ENCODE measurements around the gene FAM171A2. TPM values are rescaled to one million over a fixed set of nuclear protein-coding genes. Genes with fewer than 3 reads are reported as not detected.
A peak's percentile ranks its signal among the peaks of the same experiment; 100 is the strongest.

FAM171A2 gene
- total RNA-seq, 1 donor from 2014 or later = 0.21 TPM

DNA sequence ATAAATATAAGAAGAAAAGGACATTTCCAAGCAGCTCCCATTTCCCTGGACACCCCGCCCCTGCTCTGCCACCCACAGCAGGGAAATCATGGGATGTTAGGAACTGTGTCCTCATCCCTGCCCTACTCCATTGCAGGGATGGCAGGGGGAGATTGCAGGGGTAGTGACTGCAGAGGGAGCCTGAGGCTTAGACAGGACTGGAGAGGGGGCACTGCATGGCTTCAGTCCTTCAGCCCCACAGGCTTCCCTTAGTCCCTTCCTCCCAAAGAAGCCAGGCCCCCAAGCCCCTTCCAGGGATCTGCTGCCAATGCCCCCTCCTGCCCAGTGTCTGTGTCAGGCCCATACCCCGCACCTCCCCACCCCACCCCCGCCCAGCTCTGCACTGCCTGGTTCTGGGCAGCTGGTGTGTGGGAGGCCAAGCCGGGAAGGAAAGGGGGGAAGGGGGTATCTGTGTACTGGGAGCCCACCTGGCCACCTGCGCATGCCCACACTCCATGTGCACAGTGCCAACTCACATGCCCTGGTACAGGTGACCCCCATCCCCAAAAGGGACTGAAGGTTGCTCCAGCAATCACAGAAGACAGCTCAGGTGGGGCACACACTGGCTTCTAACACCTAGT, 52.0 kb downstream of the FAM171A2 start:
- DNase-seq = no peak
- Mint-ChIP-seq H3K36me3 (ENCODE audit: low read depth) (no peaks in the 10 kb centered on the region), H3K4me1 (peaks cover 13% of the 10 kb centered on the region), H3K27ac (no peak overlapping the region), H3K9me3 (no peaks in the 10 kb centered on the region), H3K4me3 (no peak overlapping the region), H3K27me3 (peaks cover 49% of the 10 kb centered on the region)
- intact Hi-C loops (cut with micrococcal nuclease) = no loop called here

DNA sequence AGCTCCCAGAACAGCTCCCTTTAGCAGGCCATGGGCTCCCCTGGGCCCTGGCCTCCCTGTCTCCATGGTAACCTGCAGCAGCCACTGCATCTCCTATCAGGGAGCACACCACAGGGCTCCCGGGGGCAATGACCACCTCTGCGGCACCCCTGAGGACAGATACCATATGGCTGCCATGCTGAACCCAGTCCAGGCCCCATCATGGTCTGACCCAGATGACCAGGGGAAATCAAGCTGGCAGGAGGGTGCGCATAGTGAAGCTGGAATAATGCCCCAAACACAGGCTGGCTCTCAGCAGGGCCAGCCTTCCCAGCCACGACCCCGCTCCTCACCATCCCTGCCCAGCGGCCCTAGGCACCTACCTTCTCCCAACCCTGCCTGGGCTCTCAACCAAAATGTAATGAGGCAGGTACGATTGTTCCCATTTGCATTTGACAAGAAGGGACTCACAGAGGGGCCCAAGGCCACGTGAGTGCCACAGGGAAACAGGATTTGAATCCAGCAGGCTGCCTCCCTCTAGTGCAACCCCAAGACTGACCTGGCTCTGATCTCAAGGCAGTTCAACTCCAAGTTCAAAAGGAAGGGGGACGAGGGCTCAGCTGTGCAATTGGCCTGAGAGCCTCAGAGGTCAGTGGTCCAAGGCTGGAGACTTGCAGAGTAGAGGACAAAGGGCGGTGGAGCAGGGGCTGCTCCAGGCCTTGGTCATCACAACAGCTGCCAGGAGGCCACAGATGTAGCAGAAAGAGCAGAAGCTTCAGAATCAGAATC, 52.9 kb downstream of the FAM171A2 start:
- Mint-ChIP-seq H3K4me3 (no peak overlapping the region), H3K36me3 (ENCODE audit: low read depth) (no peaks in the 10 kb centered on the region), H3K27ac (no peak overlapping the region), H3K4me1 (peaks cover 7% of the 10 kb centered on the region), H3K27me3 (peaks cover 49% of the 10 kb centered on the region), H3K9me3 (no peaks in the 10 kb centered on the region)
- intact Hi-C loops (cut with micrococcal nuclease) = no loop called here
- DNase-seq = no peak

- no peak overlapping the region for H3K27ac Mint-ChIP-seq
- no peaks in the 10 kb centered on the region for H3K36me3 Mint-ChIP-seq (ENCODE audit: low read depth)
- H3K27me3 Mint-ChIP-seq = peaks cover 44% of the 10 kb centered on the region
- peak overlapping the region; percentile 41 for H3K4me3 Mint-ChIP-seq
- no peak for DNase-seq
- H3K4me1 Mint-ChIP-seq = peaks cover 3% of the 10 kb centered on the region
- H3K9me3 Mint-ChIP-seq = no peaks in the 10 kb centered on the region
- intact Hi-C loops (cut with micrococcal nuclease) = no loop called here
Measured at GRCh38 chr17:44310188-44310587, 53.5 kb downstream of the FAM171A2 start.

GRCh38 chr17:44309472-44309871, 54.2 kb downstream of the FAM171A2 start:
- peak overlapping the region; percentile 41 for H3K4me3 Mint-ChIP-seq
- intact Hi-C loops (cut with micrococcal nuclease) = loop anchor here (2.0 kb wide), 1 partner anchor 15 kb away; the partner anchor contains the start of gene SLC25A39
- H3K27ac Mint-ChIP-seq = no peak overlapping the region
- H3K9me3 Mint-ChIP-seq = no peaks in the 10 kb centered on the region
- H3K36me3 Mint-ChIP-seq (ENCODE audit: low read depth) = no peaks in the 10 kb centered on the region
- H3K27me3 Mint-ChIP-seq = peaks cover 46% of the 10 kb centered on the region
- peaks cover 3% of the 10 kb centered on the region for H3K4me1 Mint-ChIP-seq
- no peak for DNase-seq

GRCh38 chr17:44308865-44309264, 54.8 kb downstream of the FAM171A2 start:
- peak; percentile 62 for DNase-seq
- H3K9me3 Mint-ChIP-seq = no peaks in the 10 kb centered on the region
- H3K36me3 Mint-ChIP-seq (ENCODE audit: low read depth) = no peaks in the 10 kb centered on the region
- intact Hi-C loops (cut with micrococcal nuclease) = loop anchor here (2.0 kb wide), 1 partner anchor 16 kb away; the partner anchor contains the start of gene SLC25A39
- peaks cover 3% of the 10 kb centered on the region for H3K4me1 Mint-ChIP-seq
- H3K27me3 Mint-ChIP-seq = peaks cover 41% of the 10 kb centered on the region
- no peak overlapping the region for H3K27ac Mint-ChIP-seq
- peak overlapping the region; percentile 29 for H3K4me3 Mint-ChIP-seq

GRCh38 chr17:44308320-44308818, 55.3 kb downstream of the FAM171A2 start, which contains the start of gene RUNDC3A:
Gene RUNDC3A (plus strand): TSS chr17:44308601. CDS start chr17:44308833, 232 bp downstream.
- Mint-ChIP-seq H3K9me3 (no peaks in the 10 kb centered on the region), H3K27ac (no peak within 1 kb of the TSS), H3K27me3 (peaks cover 37% of the 10 kb centered on the region), H3K36me3 (ENCODE audit: low read depth) (no peaks in the 10 kb centered on the region), H3K4me1 (peaks cover 3% of the 10 kb centered on the region), H3K4me3 (peak within 1 kb of the TSS; percentile 43)
- peak; percentile 95 for DNase-seq
- intact Hi-C loops (cut with micrococcal nuclease) = loop anchor here (2.0 kb wide), 1 partner anchor 16 kb away; the partner anchor contains the start of gene SLC25A39

DNA sequence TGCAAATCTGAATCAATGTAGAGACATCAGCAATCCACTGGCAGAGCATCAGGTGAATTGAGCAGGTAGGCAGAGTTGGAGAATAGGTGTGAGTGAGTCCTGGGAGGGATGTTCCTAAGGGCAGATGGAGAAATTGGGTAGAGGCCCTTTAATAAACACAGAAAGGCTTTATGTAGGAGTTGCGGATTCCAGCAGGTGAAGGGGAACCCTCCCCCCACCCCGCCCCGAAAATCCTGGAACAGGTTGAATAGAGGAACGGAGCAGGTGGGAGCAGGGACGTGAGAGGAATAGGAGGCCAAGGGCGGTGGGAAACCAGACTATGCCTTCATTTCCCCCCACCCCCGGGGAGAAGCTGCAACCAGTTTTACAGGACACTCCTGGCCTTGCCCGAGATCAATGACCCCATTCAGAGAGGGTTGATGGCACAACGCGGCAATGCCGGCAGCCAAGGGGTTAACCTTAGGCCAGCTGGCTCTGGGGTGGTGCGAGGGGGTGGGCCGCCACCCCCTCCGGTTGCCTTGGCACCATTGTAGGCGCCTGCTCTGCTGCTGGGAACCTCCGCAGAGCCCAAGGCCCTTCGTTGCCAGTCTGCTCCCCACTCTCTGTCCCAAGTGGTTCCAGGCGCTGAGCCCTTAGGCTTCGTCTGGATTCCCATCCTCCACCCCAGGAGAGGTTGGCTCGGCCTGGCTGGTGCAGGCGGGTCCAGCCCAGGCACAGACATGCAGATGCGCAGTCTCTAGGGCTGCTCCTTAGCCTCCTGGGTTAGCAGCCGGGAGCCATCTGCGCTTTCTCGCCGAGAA, 56.1 kb downstream of the FAM171A2 start:
- intact Hi-C loops (cut with micrococcal nuclease) = loop anchor here (2.0 kb wide), 1 partner anchor 17 kb away; the partner anchor contains the start of gene SLC25A39
- DNase-seq = peak; percentile 60
- no peak overlapping the region for H3K27ac Mint-ChIP-seq
- peak overlapping the region; percentile 43 for H3K4me3 Mint-ChIP-seq
- H3K9me3 Mint-ChIP-seq = no peaks in the 10 kb centered on the region
- peaks cover 32% of the 10 kb centered on the region for H3K27me3 Mint-ChIP-seq
- peaks cover 3% of the 10 kb centered on the region for H3K4me1 Mint-ChIP-seq
- no peaks in the 10 kb centered on the region for H3K36me3 Mint-ChIP-seq (ENCODE audit: low read depth)

GRCh38 chr17:44304651-44305050, 59.0 kb downstream of the FAM171A2 start:
- Mint-ChIP-seq H3K9me3 (no peaks in the 10 kb centered on the region), H3K27ac (no peak overlapping the region), H3K27me3 (peaks cover 26% of the 10 kb centered on the region), H3K36me3 (ENCODE audit: low read depth) (no peaks in the 10 kb centered on the region), H3K4me3 (no peak overlapping the region), H3K4me1 (peaks cover 3% of the 10 kb centered on the region)
- intact Hi-C loops (cut with micrococcal nuclease) = no loop called here
- no peak for DNase-seq

Other genes with a start within 250 kb of the FAM171A2 start
- gene HDAC5, start 240.2 kb downstream of the FAM171A2 start, total RNA-seq = 16.1 and 17.7 TPM in 2 replicates
- 23.8 and 24.5 TPM in 2 replicates for gene HROB, start 221.9 kb downstream of the FAM171A2 start, total RNA-seq
- 0.09 and 0.78 TPM in 2 replicates for gene ASB16, start 193.1 kb downstream of the FAM171A2 start, total RNA-seq
- 16.1 and 19.0 TPM in 2 replicates for gene TMUB2, start 176.9 kb downstream of the FAM171A2 start, total RNA-seq
- gene ATXN7L3, start 164.0 kb downstream of the FAM171A2 start, total RNA-seq = 105 and 118 TPM in 2 replicates
- gene UBTF, start 144.2 kb downstream of the FAM171A2 start, total RNA-seq = 193 and 195 TPM in 2 replicates
- not detected in 2 replicates for gene SLC4A1, start 95.7 kb downstream of the FAM171A2 start, total RNA-seq
- 0.42 TPM in 1 of 2 replicates, not detected in the other for gene RUNDC3A, start 55.3 kb downstream of the FAM171A2 start, total RNA-seq
- gene SLC25A39, start 39.0 kb downstream of the FAM171A2 start, total RNA-seq = 172 TPM in 2 replicates
- 33.0 and 34.6 TPM in 2 replicates for gene GRN, start 18.6 kb downstream of the FAM171A2 start, total RNA-seq
- gene ITGA2B, start 25.8 kb upstream of the FAM171A2 start, total RNA-seq = 0.65 and 0.85 TPM in 2 replicates
- 43.6 and 46.4 TPM in 2 replicates for gene GPATCH8, start 139.6 kb upstream of the FAM171A2 start, total RNA-seq
- gene FZD2, start 193.6 kb upstream of the FAM171A2 start, total RNA-seq = not detected in 2 replicates